Calu3 (cell line): ENCODE measurements around the gene ACP4. TPM values are rescaled to one million over a fixed set of nuclear protein-coding genes. Genes with fewer than 3 reads are reported as not detected.

Experiments
- BruUV-seq: library from RNA; stranded (reverse); fragments of 400-500 nt; replicated peaks from 2 replicates; lab custom pipeline; 2021; lab: Mats Ljungman, UMichigan
- CTCF ChIA-PET: fragments of 300-600 bp; sonication (Branson Sonifier 250); formaldehyde crosslinking; loops from one replicate; lab custom pipeline; 2022; ENCODE audit warnings: antibody characterized with exemption; lab: Charles Lee
- DNase-seq: peaks from one replicate; pipeline ENCODE4 v3.0.0; 2022
- H3K27ac Mint-ChIP-seq: one replicate; pipeline ENCODE4 v1.8.0; 2022; ENCODE audit warnings: mixed read lengths; ENCODE audit not compliant: unreplicated experiment
- H3K27me3 Mint-ChIP-seq: one replicate; pipeline ENCODE4 v1.8.0; 2022; ENCODE audit warnings: mixed read lengths; ENCODE audit not compliant: unreplicated experiment
- H3K36me3 Mint-ChIP-seq: one replicate; pipeline ENCODE4 v1.8.0; 2022; ENCODE audit warnings: mild to moderate bottlenecking, moderate library complexity, mixed read lengths; ENCODE audit not compliant: insufficient read depth, unreplicated experiment
- H3K4me1 Mint-ChIP-seq: one replicate; pipeline ENCODE4 v1.8.0; 2022; ENCODE audit warnings: mild to moderate bottlenecking, low read depth, mixed read lengths; ENCODE audit not compliant: unreplicated experiment
- H3K4me3 Mint-ChIP-seq: one replicate; pipeline ENCODE4 v1.8.0; 2022; ENCODE audit warnings: mild to moderate bottlenecking, low read depth, moderate library complexity, mixed read lengths; ENCODE audit not compliant: unreplicated experiment
- H3K9me3 Mint-ChIP-seq: one replicate; pipeline ENCODE4 v1.8.0; 2022; ENCODE audit warnings: low read depth, mixed read lengths; ENCODE audit not compliant: unreplicated experiment
- CTCF ChIP-seq: fragments of 200-600 bp; IDR thresholded peaks from one replicate; pipeline ENCODE4 v1.8.0; 2022; ENCODE audit warnings: antibody characterized with exemption; ENCODE audit not compliant: unreplicated experiment
- intact Hi-C: fragments of 100-400 bp; cut with micrococcal nuclease; formaldehyde crosslinking; loops from one replicate; pipeline ENCODE4 v1.10.0; 2022; ENCODE audit not compliant: unreplicated experiment
- total RNA-seq: library from RNA; stranded (reverse); gene quantifications from 2 replicates; pipeline ENCODE4 v1.2.3, GENCODE V29; 2022

ACP4 gene
- total RNA-seq, 1 experiment from 2014 or later = not detected

- no peak for TF ChIP-seq CTCF
Measured at GRCh38 chr19:50832666-50833065, 42.5 kb downstream of the ACP4 start.

GRCh38 chr19:50833117-50833801, 43.0 kb downstream of the ACP4 start, which contains the start of gene KLK15:
KLK15 (minus strand) TSS chr19:50833574; CDS start chr19:50831492, 2,082 bp downstream.
- no TSS peak for BruUV-seq
- no peak for DNase-seq
- Mint-ChIP-seq H3K27me3 (peaks cover 75% of the 10 kb centered on the region), H3K4me3 (no peak within 1 kb of the TSS), H3K9me3 (no peaks in the 10 kb centered on the region), H3K4me1 (peaks cover 12% of the 10 kb centered on the region), H3K36me3 (peaks cover 22% of the 10 kb centered on the region), H3K27ac (no peak within 1 kb of the TSS)
- CTCF ChIA-PET = interaction anchor here (0.7 kb wide), 1 partner anchor 151 kb away, joined by 3 read pairs; no protein-coding TSS in a partner anchor
- intact Hi-C loops = no loop called here
- no peak for TF ChIP-seq CTCF

More at GRCh38 chr19:50832666-50833065, 42.5 kb downstream of the ACP4 start:
- Mint-ChIP-seq H3K27me3 (peaks cover 75% of the 10 kb centered on the region), H3K4me3 (no peak overlapping the region), H3K9me3 (no peaks in the 10 kb centered on the region), H3K27ac (no peak overlapping the region), H3K36me3 (peaks cover 21% of the 10 kb centered on the region), H3K4me1 (peaks cover 12% of the 10 kb centered on the region)
- no peak for DNase-seq
- no TSS peak for BruUV-seq
- intact Hi-C loops = no loop called here
- CTCF ChIA-PET = no interaction called here

GRCh38 chr19:50833802-50834167, 43.6 kb downstream of the ACP4 start:
- Mint-ChIP-seq H3K9me3 (no peaks in the 10 kb centered on the region), H3K4me1 (peaks cover 12% of the 10 kb centered on the region), H3K36me3 (peaks cover 24% of the 10 kb centered on the region), H3K4me3 (no peak overlapping the region), H3K27me3 (peaks cover 79% of the 10 kb centered on the region), H3K27ac (no peak overlapping the region)
- DNase-seq = no peak
- no TSS peak for BruUV-seq
- no peak for TF ChIP-seq CTCF
- CTCF ChIA-PET = interaction anchor here (0.7 kb wide), 1 partner anchor 152 kb away, joined by 3 read pairs; no protein-coding TSS in a partner anchor
- intact Hi-C loops = no loop called here

GRCh38 chr19:50835103-50835784, 45.0 kb downstream of the ACP4 start:
- Mint-ChIP-seq H3K4me3 (peak overlapping the region; percentile 79), H3K36me3 (peaks cover 24% of the 10 kb centered on the region), H3K9me3 (no peaks in the 10 kb centered on the region), H3K27ac (no peak overlapping the region), H3K27me3 (peaks cover 87% of the 10 kb centered on the region), H3K4me1 (peaks cover 12% of the 10 kb centered on the region)
- intact Hi-C loops = no loop called here
- no peak for TF ChIP-seq CTCF
- DNase-seq = no peak
- BruUV-seq = no TSS peak
- CTCF ChIA-PET = no interaction called here
